Osteocyte (in vitro differentiated cells): ENCODE measurements around the gene TLX2. TPM values are rescaled to one million over a fixed set of nuclear protein-coding genes. Genes with fewer than 3 reads are reported as not detected.

Source experiments
- DNase-seq: peaks from one replicate; pipeline ENCODE4 v3.0.0; 2021; ENCODE audit warnings: mixed read lengths; ENCODE audit not compliant: unreplicated experiment; ENCODE audit errors: extremely low spot score
- H3K27ac Mint-ChIP-seq: one replicate; pipeline ENCODE4 v1.8.0; 2021; ENCODE audit warnings: mild to moderate bottlenecking, mixed read lengths; ENCODE audit not compliant: unreplicated experiment
- H3K27me3 Mint-ChIP-seq: one replicate; pipeline ENCODE4 v1.8.0; 2021; ENCODE audit warnings: mixed read lengths; ENCODE audit not compliant: unreplicated experiment
- H3K36me3 Mint-ChIP-seq: one replicate; pipeline ENCODE4 v1.8.0; 2021; ENCODE audit warnings: mixed read lengths; ENCODE audit not compliant: unreplicated experiment
- H3K4me1 Mint-ChIP-seq: one replicate; pipeline ENCODE4 v1.8.0; 2021; ENCODE audit warnings: mixed read lengths; ENCODE audit not compliant: unreplicated experiment
- H3K4me3 Mint-ChIP-seq: one replicate; pipeline ENCODE4 v1.8.0; 2021; ENCODE audit warnings: mild to moderate bottlenecking, moderate library complexity, mixed read lengths; ENCODE audit not compliant: unreplicated experiment
- H3K9me3 Mint-ChIP-seq: one replicate; pipeline ENCODE4 v1.8.0; 2021; ENCODE audit warnings: mixed read lengths; ENCODE audit not compliant: unreplicated experiment
- CTCF ChIP-seq: fragments of 200-600 bp; sonication (generic); IDR thresholded peaks from 2 replicates; pipeline ENCODE4 v1.5.0; 2021; ENCODE audit warnings: antibody characterized with exemption, mild to moderate bottlenecking, moderate library complexity
- total RNA-seq: library from RNA; stranded (reverse); gene quantifications from 2 replicates; pipeline ENCODE4 v1.2.1, GENCODE V29; 2021

TLX2 gene
- total RNA-seq, 1 donor from 2014 or later: not detected

DNA sequence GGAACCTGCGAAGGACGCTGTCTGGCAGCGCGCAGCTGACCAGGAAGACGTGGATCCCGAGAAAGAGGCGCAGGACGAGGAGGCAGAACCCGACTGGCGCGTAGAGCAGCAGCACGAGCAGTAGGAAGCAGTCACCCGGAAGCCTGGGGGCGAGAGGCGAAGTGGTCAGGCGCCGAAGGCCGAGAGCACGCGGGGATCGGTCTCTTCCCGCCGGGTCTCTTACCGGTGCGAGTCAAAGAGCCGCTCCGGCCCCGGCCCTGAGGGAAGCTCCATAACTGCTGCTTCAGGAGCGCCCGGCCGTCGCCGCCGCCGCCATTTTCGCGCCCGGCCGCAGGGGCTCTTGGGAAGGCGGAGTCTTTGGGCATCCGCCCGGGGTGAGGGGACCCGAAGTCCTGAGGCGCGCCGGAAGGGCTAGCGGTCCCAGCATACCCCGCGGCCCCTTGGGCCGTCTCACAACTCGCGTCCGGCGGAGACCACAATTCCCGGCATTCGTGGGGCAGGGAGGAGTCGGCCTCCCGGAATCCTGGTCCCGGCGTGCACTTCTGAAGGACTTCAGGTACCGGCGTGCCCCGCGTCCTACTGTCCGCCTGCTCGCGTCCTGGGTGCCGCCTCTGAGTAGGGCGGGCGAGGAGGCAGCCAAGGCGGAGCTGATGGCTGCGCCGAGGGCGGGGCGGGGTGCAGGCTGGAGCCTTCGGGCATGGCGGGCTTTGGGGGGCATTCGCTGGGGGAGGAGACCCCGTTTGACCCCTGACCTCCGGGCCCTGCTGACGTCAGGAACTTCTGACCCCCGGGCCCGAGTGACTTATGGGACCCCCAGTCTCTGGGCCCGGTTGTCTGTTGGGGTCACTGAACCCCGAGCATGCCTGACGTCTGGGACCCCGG is 15.3 kb downstream of the TLX2 start, which contains the start of the genes AUP1 and HTRA2:
Gene AUP1, minus strand, starts transcription at position 350 of the 882 bp plus-strand sequence. Its CDS starts 77 bp downstream, at position 273.
Gene HTRA2, plus strand, starts transcription at position 577 of the 882 bp plus-strand sequence. Its CDS starts 74 bp downstream, at position 651.
- H3K36me3 Mint-ChIP-seq: peaks cover 19% of the 10 kb centered on the region

GRCh38 chr2:74530239-74531187 is 16.3 kb downstream of the TLX2 start:
- H3K4me1 Mint-ChIP-seq: peaks cover 28% of the 10 kb centered on the region
- H3K4me3 Mint-ChIP-seq: peak overlapping the region; percentile 95
- H3K27ac Mint-ChIP-seq: peak overlapping the region; percentile 76
- H3K27me3 Mint-ChIP-seq: no peaks in the 10 kb centered on the region
- H3K36me3 Mint-ChIP-seq: peaks cover 19% of the 10 kb centered on the region
- no peaks in the 10 kb centered on the region for H3K9me3 Mint-ChIP-seq
- DNase-seq: no peak
- TF ChIP-seq CTCF: no peak

More for the DNA sequence above, 15.3 kb downstream of the TLX2 start, which contains the start of the genes AUP1 and HTRA2:
- TF ChIP-seq CTCF: no peak
- peak; percentile 99 for DNase-seq
- H3K27ac Mint-ChIP-seq: peak within 1 kb of the TSS; percentile 91
- H3K4me3 Mint-ChIP-seq: peak within 1 kb of the TSS; percentile 95
- peaks cover 28% of the 10 kb centered on the region for H3K4me1 Mint-ChIP-seq
- H3K9me3 Mint-ChIP-seq: no peaks in the 10 kb centered on the region
- H3K27me3 Mint-ChIP-seq: no peaks in the 10 kb centered on the region

DNA sequence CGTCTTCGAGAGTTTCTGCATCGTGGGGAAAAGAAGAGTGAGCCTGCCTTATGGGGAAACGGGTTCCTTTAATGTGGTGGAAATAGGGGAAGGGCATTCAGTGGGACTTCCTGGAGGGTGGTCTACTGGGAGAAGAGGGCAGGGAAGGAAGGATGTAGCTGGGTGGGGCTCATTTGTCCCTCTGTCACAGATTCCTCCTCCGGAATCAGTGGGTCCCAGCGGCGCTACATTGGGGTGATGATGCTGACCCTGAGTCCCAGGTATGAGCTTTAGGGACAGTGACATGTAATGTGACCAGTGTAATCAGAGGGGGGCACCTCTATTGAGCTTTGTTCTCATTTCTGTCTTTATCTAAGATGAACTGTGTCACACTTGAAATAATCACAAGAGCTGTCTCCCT is 17.4 kb downstream of the TLX2 start:
- H3K4me1 Mint-ChIP-seq: peaks cover 28% of the 10 kb centered on the region
- H3K9me3 Mint-ChIP-seq: no peaks in the 10 kb centered on the region
- no peak overlapping the region for H3K4me3 Mint-ChIP-seq
- H3K36me3 Mint-ChIP-seq: peaks cover 10% of the 10 kb centered on the region
- H3K27ac Mint-ChIP-seq: peak overlapping the region; percentile 61
- no peak for DNase-seq
- no peaks in the 10 kb centered on the region for H3K27me3 Mint-ChIP-seq
- TF ChIP-seq CTCF: no peak

GRCh38 chr2:74532222-74532621 is 18.0 kb downstream of the TLX2 start:
- Mint-ChIP-seq H3K4me3 (no peak overlapping the region), H3K4me1 (peaks cover 28% of the 10 kb centered on the region), H3K27me3 (no peaks in the 10 kb centered on the region), H3K27ac (peak overlapping the region; percentile 61), H3K36me3 (peaks cover 5% of the 10 kb centered on the region), H3K9me3 (no peaks in the 10 kb centered on the region)
- TF ChIP-seq CTCF: peak; percentile 49
- no peak for DNase-seq
